ENCODE measurements around the gene B4GALNT2.
A peak's percentile ranks its signal among the peaks of the same experiment; 100 is the strongest.

- TF ChIP-seq POLR2A (IDR thresholded peaks at IDR 0.05; ENCODE audit: low read depth, low read length), result peak; percentile 8; the same call in 1 of the 2 replicates
- TF ChIP-seq POLR2AphosphoS5 (IDR thresholded peaks at IDR 0.05; ENCODE audit: low read depth, low read length), result peak; percentile 49
- no peak for TF ChIP-seq TAF1 (IDR thresholded peaks at IDR 0.05; ENCODE audit: borderline replicate concordance, low read depth, low read length)
These were observed 61.1 kb downstream of the B4GALNT2 start for GRCh38 chr17:49193513-49194296.
